Pulmonary artery endothelial cell (primary cell): ENCODE data around the gene DYNLT5. TPM values are rescaled to one million over a fixed set of nuclear protein-coding genes. Genes with fewer than 3 reads are reported as not detected.
"Not testable (repeated sequence)": the region's sequence is repeated elsewhere in the genome, so short reads cannot be mapped to it uniquely, and the experiment has no call there.

ENCODE experiments used
- DNase-seq: peaks from one replicate; pipeline ENCODE4 v3.0.0-alpha.2; 2011; ENCODE audit warnings: low read depth, low spot score
- total RNA-seq: library from RNA; depleted of rRNA; stranded (reverse); fragments of >200 nt; gene quantifications from 2 replicates; pipeline ENCODE4 v1.2.3, GENCODE V29; 2014

DYNLT5 gene
- total RNA-seq, 1 donor from 2014 or later: 0.92 TPM

GRCh38 chr1:66788231-66788939 is 36.1 kb downstream of the DYNLT5 start:
- DNase-seq: no peak

DNA sequence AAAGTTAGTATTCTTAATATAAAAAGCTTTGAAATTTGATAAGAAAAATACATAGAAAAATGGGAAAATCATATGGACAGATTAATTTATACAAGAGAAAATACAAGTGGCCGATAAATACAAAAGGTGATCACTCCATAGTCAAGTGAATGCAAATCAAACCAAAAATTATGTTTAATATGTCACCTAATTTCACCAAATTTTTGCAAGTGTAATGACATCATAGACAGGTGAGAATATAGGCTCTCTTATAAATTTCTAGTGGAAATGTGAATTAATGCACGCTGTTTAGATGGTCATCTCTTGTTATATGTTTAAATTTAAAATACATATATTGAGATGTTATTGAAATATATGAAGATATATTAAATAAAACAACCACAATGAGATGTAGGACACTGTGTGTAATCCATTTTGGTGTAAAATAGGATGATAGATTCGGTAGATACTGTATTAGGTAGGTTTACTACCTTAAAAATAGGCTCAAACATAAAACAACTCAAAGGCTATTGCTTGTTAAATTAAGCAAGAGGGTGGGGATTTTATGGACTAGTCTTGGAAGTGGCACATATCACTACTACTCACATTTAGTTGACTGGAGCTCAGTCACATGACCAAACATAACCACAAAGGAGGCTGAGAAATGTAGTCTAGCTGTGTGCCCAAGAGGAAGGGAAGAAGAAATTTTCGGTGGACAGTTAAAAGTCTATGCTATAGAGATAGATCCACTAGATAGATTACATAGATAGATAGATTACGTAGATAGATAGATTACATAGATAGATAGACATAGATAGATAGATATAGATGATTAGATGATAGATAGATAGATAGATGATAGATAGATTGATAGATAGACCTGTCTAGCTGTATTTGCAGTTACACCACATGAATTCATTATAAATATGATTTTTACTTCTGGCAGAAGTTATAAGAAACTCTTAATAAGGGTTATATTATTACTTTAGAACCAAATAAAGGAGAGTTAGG is 39.7 kb downstream of the DYNLT5 start:
- DNase-seq: no peak

- DNase-seq: not testable (repeated sequence)
These were observed 43.6 kb downstream of the DYNLT5 start for GRCh38 chr1:66795839-66796238.

DNA sequence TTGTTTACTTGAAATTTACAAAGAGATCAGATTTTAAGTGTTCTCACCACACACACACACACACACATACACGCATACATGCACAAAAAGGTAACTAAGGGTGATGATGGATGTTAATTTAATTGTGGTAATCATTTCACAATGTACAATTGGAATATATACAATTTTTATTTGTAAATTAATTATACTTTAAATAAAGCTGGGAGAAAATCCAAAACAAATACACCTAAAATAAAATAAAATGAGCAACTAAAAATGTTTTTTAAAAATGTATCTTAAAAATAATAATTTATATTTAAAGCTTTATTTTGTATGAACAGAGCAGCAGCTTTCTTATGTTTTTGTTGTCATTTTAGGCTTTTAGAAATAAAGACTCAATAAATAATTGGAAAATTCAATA is 57.0 kb downstream of the DYNLT5 start:
- DNase-seq: no peak

DNA sequence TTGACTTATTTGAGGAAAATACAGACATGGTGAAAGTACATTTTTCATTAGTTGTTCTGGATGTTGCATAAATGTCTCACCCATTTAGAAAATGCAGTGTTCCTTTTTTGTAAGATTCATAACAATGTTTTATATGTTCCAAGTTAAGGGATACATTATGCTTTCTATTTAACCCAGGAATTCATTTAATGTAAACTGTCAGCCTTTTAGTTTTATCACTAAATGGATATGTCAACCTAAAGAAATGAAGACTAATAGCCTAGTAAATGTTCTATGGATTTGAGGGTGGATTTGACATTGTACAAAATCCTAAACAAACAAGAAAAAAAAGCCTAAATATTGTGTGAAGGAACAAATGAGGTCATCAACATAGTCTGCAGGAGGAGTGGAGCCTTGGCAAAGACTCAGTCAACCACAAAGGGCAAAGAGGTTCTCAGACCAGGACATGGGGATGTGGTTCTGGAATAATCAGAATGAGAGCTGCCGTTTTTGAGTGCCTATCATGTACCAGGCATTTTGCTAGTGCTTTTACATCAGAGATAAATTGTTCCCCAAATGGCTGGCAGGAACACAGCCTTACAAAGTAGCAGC is 57.6 kb downstream of the DYNLT5 start:
- no peak for DNase-seq

DNA sequence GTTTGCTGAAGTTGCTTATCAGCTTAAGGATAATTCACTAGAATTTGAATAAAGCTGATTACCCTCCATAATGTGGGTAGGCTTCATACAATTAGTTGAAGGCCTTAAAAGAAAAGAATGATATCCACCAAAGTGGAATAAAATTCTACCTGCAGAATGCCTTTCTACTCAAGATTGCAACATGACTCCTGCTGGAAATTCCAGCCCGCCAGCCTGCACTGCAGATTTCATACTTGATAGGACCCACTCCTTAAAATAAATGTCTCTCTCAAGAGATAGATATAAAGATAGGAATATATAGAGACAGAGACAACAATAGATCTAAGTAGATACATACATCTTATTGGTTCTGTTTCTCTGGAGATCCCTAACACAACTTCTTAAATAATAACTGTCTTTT is 72.5 kb downstream of the DYNLT5 start:
- DNase-seq: no peak

Other genes starting within 250 kb of the DYNLT5 start
- gene SGIP1, start 218.3 kb upstream of the DYNLT5 start, total RNA-seq: 7.7 and 8.7 TPM in 2 replicates
- not detected in 2 replicates for gene INSL5, start 48.8 kb downstream of the DYNLT5 start, total RNA-seq
- 2.5 and 3.6 TPM in 2 replicates for gene DNAI4, start 172.4 kb downstream of the DYNLT5 start, total RNA-seq
- gene MIER1, start 172.5 kb downstream of the DYNLT5 start, total RNA-seq: 28.3 and 39.2 TPM in 2 replicates